GM18868 (cell line): ENCODE results near the gene AP3S2.
A peak's percentile ranks its signal among the peaks of the same experiment; 100 is the strongest.
"Not testable (repeated sequence)": the region's sequence is repeated elsewhere in the genome, so short reads cannot be mapped to it uniquely, and the experiment has no call there.

Experiments used
- ATAC-seq: cut with Tn5 transposase; IDR thresholded peaks from one replicate; pipeline ENCODE4 v1.9.1; 2021; ENCODE audit warnings: mild to moderate bottlenecking, moderate library complexity; ENCODE audit not compliant: unreplicated experiment

AP3S2 gene

DNA sequence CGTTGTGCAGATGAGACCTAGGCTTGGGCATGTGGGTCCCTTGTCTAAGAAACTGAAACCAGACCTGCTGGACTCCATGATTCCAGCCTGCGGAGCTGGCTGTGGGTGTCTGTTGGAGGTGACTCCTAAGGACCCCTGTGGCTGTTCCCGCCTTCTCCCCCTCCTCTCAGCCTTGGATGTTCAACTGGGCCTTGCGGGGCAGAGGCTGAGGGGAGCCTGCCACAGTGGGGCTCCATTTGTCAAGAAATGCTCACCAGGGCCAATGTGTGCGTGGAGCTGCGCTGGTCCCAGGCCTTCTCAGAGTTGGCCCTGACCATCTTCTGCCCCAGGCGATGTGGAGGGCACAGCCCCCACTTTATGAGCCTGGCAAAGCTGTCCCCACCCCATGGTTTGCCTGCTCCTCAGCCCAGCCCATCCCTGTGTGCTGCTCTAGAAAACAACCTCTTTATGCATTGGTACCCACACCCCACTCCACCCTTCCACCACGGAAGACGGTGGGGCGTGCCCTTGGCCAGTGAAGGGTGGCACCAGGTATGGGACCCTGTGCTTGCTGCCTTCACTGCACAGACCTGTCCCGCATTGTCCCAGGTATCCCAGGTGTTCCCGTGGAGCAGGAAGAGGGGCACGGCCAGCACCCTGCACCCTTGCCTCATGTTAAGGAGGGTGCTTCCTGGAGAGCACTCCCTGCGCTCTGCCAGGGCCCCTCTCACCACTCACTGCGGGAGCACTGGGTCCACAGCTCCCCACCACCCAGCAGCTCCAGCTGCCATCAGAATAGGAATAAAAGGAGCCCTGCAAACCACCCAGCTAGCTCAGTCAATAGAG lies 109.7 kb downstream of the AP3S2 start:
- no peak for ATAC-seq

DNA sequence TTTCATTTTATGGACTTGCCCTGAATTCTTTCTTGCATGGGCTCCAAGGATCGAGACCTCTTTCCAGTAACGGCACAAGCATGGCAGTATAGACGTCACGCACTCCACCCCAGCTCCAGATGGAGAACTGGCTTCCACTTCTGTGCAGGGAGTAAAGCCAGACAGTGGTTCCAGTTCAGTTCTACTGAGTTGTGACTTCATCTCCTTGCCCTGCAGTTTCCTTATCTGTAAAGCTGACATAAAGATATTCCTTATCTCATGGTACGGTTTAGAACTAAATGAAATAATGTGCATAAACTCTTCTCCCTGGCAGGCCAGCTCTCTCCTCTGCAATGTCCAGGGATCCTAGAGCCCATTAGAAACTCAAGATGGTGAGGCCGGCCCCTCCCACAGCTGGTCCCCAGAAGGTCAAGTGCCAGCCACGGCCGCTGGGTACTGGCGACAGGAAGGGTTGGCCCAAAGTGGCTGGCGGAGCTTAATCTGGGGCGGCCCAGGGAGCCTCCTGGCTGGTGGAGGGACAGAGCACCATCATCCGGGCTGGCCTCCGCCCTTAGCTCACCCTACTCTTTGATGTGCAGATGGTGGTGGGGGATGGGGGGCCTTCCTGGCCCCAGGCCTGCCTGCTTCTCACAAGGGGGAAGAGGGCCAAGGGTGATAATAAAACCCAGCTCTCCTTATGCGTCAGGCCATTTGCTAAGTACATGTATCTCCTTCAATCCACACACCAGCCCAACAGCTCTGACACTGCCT lies 110.5 kb downstream of the AP3S2 start:
- no peak for ATAC-seq

DNA sequence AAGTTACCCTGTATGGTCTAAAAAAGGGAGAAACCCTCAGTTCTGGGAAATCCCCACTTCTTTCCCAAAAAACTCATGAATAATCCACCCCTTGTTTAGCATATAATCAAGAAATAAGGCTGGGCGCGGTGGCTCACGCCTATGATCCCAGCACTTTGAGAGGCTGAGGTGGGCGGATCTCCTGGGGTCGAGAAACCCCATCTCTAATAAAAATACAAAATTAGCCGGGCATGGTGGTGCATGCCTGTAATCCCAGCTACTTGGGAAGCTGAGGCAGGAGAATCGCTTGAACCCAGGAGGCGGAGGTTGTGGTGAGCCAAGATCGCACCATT lies 111.2 kb downstream of the AP3S2 start:
- not testable (repeated sequence) for ATAC-seq

DNA sequence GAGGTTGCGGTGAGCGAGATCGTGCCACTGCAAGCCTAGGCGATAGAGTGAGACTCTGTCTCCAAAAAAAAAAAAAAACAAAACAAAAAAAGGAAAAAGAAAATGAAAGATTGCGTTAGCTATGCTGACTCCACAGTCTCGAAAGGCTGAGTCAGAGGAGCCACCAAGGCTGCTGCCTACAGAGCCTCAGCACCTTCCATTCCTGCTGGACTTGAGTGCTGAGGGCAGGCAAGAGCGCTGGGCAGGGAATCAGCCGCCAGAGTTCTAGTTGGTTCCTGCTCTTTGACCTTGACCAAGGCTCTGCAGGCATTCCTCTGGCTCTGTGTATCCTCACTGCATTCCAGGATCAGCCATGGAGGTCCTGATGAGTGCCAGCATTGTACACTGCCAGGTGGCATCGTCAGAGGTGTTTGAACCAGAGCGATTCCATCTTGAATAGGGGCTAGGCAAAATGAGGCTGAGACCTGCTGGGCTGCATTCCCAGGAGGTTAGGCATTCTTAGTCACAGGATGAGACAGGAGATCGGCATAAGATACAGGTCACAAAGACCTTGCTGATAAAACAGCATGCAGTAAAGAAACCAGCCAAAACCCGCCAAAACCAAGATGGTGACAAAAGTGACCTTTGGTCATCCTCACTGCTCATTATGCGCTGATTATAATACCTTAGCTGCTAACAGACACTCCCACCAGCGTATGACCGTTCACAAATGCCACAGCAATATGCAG lies 111.7 kb downstream of the AP3S2 start:
- no peak for ATAC-seq

DNA sequence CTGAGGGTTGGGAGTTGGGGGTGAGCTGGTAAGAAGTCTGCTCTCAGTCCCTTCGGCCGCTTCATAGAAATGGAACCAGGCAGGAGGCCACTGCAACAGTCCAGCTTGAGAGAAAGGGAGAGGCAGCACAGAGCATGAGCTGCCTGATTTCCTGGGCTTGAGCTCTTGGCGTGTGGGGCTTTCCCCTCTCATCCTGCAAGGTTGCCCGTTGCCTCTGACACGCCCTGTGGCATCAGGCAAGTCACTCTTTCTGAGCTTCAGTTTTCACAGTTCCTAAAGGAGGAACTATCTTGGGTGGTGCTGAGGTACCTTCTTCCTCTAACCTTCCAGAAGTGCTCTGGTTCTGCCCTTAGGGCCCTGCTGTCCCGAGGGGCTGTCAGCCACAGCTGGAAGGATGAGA lies 112.7 kb downstream of the AP3S2 start:
- ATAC-seq = peak; percentile 49

DNA sequence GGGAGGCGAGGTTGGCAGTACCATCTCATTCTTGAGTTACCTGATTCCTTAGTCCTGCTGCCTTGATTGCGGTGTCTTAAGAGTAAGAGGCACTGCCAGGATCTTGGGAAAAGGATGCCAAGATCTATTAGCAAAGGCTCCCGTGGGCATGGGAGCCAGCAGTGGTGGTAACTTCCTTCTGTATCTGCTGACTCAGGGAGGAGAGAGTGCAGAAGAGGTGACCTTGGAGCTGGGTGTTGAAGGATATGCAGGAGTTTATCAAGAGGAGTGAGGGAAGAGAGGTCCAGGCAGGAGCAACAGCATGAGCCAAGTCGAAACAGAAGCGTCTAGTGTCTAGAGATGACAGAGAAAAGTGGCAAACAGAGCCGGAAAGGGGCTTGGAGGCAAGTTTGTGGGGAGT lies 113.2 kb downstream of the AP3S2 start:
- no peak for ATAC-seq
